Esophagus squamous epithelium (tissue), 5 donors: ENCODE measurements around the gene ARID2. TPM values are rescaled to one million over a fixed set of nuclear protein-coding genes. Genes with fewer than 3 reads are reported as not detected.

Source experiments
- DNase-seq: peaks from one replicate; lab custom pipeline; 2025; lab: John Stamatoyannopoulos, UW
- H3K27ac ChIP-seq, 4 donors: fragments of 200-600 bp; sonication (generic); one replicate each; pipeline ENCODE4 v1.5.1; 2016 to 2019; ENCODE audit warnings: mild to moderate bottlenecking in 1 of 4
- H3K27me3 ChIP-seq, 4 donors: fragments of 200-600 bp; sonication (generic); 1 replicate in 3 of 4; 2 replicates in 1 of 4; pipeline versions ENCODE4 v1.5.1 to v1.6.0; 2017 to 2021; ENCODE audit warnings: antibody characterized with exemption in 1 of 4
- H3K36me3 ChIP-seq, 3 donors: fragments of 200-600 bp; sonication (generic); one replicate each; pipeline ENCODE4 v1.5.1; 2016 to 2019
- H3K4me1 ChIP-seq, 3 donors: fragments of 200-600 bp; sonication (generic); one replicate each; pipeline ENCODE4 v1.5.1; 2017 to 2019
- H3K4me3 ChIP-seq, 4 donors: fragments of 200-600 bp; sonication (generic); 1 replicate in 3 of 4; 2 replicates in 1 of 4; pipeline ENCODE4 v1.5.1; 2016 to 2019; ENCODE audit warnings: mild to moderate bottlenecking in 2 of 4, moderate library complexity in 1 of 4
- H3K9me3 ChIP-seq, 3 donors: fragments of 200-600 bp; sonication (generic); one replicate each; pipeline ENCODE4 v1.5.1; 2016 to 2019
- POLR2A ChIP-seq, 4 donors: fragments of 450-650 bp; IDR thresholded peaks; one replicate each; pipeline ENCODE4 v1.6.1; 2017; ENCODE audit warnings: antibody characterized with exemption in 4 of 4, mild to moderate bottlenecking in 4 of 4, moderate library complexity in 3 of 4
- WGBS, 2 donors: methylation state at CpG; one replicate each; pipeline ENCODE4 v1.1.5; 2018; 5-methylcytosine and 5-hydroxymethylcytosine counted together
- intact Hi-C: fragments of 100-400 bp; cut with DNase I; formaldehyde crosslinking; loops from one replicate; pipeline ENCODE4 v1.15.0; 2022
- total RNA-seq, 4 donors: library from RNA; depleted of rRNA; stranded (reverse); fragments of >200 nt; gene quantifications; one replicate each; pipeline ENCODE4 v1.1.0, GENCODE V29; 2016
- TF ChIP-seq, protein P1 (sequence below), 6 experiments: fragments of 450-650 bp in 4 of 6; fragments of 200-600 bp in 2 of 6; sonication (generic) in 2 of 6; IDR thresholded peaks; one replicate each; pipeline ENCODE4 v1.5.1; 2016 to 2019; ENCODE audit warnings: antibody characterized with exemption in 6 of 6, mild to moderate bottlenecking in 4 of 6, moderate library complexity in 4 of 6
- donor health status: DM: yes; HTN: yes; CAD: no.

Gene ARID2
- total RNA-seq, 4 donors from 2014 or later, result 15.3 to 38.1 (median 22.1) TPM

DNA sequence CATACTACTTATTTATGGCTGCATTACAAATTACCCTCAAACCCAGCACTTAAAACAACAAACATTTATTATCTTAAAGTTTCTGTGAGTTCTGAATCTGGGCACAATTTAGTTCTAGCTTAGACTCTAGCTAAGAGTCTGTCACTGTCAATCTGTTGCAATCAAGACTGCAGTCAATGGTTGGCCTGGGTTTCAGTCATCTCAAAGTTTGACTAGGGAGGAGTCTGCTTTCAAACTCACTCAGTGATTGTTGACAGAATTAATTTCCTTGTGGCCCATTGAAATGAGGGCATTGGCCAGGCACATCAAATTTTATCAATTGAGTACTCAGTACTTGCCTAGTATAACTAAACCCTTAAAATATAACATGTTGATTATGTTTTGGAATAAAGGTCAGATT lies 51.6 kb downstream of the ARID2 start:
- Histone ChIP-seq H3K27me3 (no peaks in the 10 kb centered on the region), H3K9me3 (no peaks in the 10 kb centered on the region), H3K27ac (no peak overlapping the region), H3K4me1 (peaks cover 0 to 11% (median 0%) of the 10 kb centered on the region in 3 donors), H3K4me3 (no peak overlapping the region), H3K36me3 (no peaks in the 10 kb centered on the region)
- no peak for DNase-seq
- intact Hi-C loops, result no loop called here
- no peak for TF ChIP-seq POLR2A (IDR thresholded peaks at IDR 0.05)
- TF ChIP-seq, protein P1, sequence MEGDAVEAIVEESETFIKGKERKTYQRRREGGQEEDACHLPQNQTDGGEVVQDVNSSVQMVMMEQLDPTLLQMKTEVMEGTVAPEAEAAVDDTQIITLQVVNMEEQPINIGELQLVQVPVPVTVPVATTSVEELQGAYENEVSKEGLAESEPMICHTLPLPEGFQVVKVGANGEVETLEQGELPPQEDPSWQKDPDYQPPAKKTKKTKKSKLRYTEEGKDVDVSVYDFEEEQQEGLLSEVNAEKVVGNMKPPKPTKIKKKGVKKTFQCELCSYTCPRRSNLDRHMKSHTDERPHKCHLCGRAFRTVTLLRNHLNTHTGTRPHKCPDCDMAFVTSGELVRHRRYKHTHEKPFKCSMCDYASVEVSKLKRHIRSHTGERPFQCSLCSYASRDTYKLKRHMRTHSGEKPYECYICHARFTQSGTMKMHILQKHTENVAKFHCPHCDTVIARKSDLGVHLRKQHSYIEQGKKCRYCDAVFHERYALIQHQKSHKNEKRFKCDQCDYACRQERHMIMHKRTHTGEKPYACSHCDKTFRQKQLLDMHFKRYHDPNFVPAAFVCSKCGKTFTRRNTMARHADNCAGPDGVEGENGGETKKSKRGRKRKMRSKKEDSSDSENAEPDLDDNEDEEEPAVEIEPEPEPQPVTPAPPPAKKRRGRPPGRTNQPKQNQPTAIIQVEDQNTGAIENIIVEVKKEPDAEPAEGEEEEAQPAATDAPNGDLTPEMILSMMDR (IDR thresholded peaks at IDR 0.05), result no peak

DNA sequence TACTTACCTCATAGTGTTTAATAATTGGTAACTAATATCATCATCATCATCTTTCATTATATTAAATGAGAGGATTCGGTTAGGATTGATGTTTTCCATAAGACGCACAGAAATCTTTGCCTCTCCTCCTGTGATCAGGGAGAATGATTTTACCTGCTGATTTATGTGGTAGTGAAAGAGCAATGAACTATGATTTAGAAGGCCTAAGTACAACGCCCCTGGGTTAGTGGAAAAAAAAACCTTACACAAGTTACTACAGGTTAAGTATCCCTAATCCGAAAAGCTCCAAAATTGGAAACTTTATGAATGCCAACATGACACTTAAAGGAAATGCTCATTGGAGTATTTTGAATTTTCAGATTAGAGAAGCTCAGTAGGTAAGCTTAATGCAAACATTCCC lies 55.8 kb downstream of the ARID2 start:
- no peak overlapping the region for H3K27ac ChIP-seq

DNA sequence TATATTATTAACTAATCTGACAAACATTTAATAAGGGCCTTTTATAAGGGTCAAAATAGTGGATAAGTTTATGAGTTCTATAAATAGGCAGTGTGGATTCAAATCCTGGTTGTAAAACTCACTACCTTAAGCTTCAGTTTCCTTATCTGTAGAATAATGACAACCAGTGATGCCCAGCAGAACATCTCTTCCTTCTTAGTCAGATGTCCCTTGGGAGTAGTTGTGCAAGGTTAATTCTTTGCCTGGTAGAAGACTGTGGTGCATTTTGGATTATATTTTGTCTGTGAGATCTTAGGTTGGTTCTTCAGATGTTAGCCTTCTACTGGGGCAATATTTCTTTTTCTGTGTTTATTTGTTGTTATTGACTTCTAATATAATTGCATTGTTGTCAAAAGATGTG lies 59.5 kb downstream of the ARID2 start:
- Histone ChIP-seq H3K27me3 (no peaks in the 10 kb centered on the region), H3K36me3 (no peaks in the 10 kb centered on the region), H3K4me1 (peaks cover 0 to 12% (median 0%) of the 10 kb centered on the region in 3 donors), H3K4me3 (no peak overlapping the region), H3K9me3 (no peaks in the 10 kb centered on the region), H3K27ac (no peak overlapping the region)
- TF ChIP-seq POLR2A (IDR thresholded peaks at IDR 0.05), result no peak
- TF ChIP-seq, protein P1 (IDR thresholded peaks at IDR 0.05), result no peak
- no peak for DNase-seq
- intact Hi-C loops, result no loop called here

More for the DNA sequence above, 55.8 kb downstream of the ARID2 start:
- WGBS, 2 donors, result 64 to 72% methylated on average over 4 of the region's 4 CpGs
- H3K36me3 ChIP-seq, result no peaks in the 10 kb centered on the region
- no peak overlapping the region for H3K4me3 ChIP-seq
- intact Hi-C loops, result no loop called here
- H3K4me1 ChIP-seq, result peaks cover 0 to 12% (median 0%) of the 10 kb centered on the region in 3 donors
- no peaks in the 10 kb centered on the region for H3K9me3 ChIP-seq
- DNase-seq, result no peak
- TF ChIP-seq, protein P1 (IDR thresholded peaks at IDR 0.05), result no peak
- TF ChIP-seq POLR2A (IDR thresholded peaks at IDR 0.05), result no peak
- H3K27me3 ChIP-seq, result no peaks in the 10 kb centered on the region

DNA sequence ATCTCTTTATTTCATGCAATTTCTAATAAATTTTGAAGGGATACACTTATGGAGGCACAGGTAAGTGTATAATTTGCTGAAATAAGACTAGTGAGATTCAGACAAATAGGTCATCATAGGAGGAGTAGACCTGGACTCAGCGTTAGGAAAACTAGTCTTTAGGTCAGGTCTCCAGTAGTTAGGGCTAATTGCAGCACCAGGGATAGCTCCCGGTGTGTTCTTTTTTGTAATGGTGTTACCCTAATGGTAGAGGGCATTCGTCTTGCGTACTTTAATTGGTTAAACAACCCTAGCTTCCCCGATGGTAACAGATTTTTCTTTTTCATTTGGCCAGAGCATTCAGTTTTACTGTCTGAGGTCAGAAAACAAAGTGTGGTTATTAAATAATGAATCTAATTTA lies 64.9 kb downstream of the ARID2 start:
- TF ChIP-seq, protein P1 (IDR thresholded peaks at IDR 0.05), result no peak
- TF ChIP-seq POLR2A (IDR thresholded peaks at IDR 0.05), result no peak
- Histone ChIP-seq H3K4me3 (no peak overlapping the region), H3K9me3 (no peaks in the 10 kb centered on the region), H3K27me3 (no peaks in the 10 kb centered on the region), H3K36me3 (peaks cover 0 to 5% (median 0%) of the 10 kb centered on the region in 3 donors), H3K27ac (no peak overlapping the region), H3K4me1 (no peaks in the 10 kb centered on the region)
- intact Hi-C loops, result no loop called here
- WGBS, 2 donors, result 89 to 99% methylated on average over 5 of the region's 5 CpGs
- no peak for DNase-seq

DNA sequence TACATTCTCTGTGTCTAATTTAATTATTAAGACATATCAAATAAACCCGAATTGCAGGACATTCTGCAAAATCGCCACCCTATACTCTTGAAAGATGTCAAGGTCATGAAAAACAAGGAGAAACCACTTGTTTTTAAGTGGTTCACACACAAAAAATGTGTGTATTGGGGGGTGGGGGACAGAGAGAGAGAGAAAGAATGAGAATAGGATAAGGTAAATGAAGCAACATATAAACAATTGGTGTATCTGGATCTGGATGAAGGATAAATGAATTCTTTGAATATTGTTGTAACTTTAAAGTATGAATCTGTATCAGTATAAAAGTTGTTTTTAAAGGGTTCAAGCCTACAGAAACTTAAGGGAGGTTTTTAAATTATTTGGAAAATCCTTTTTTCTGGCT lies 72.1 kb downstream of the ARID2 start:
- Histone ChIP-seq H3K36me3 (peaks cover 0 to 2% (median 0%) of the 10 kb centered on the region in 3 donors), H3K9me3 (no peaks in the 10 kb centered on the region), H3K4me3 (no peak overlapping the region), H3K27ac (no peak overlapping the region), H3K27me3 (no peaks in the 10 kb centered on the region), H3K4me1 (peaks cover 0 to 12% (median 0%) of the 10 kb centered on the region in 3 donors)
- WGBS, 2 donors, result 91 to 92% methylated on average over 2 of the region's 2 CpGs
- intact Hi-C loops, result no loop called here
- no peak for TF ChIP-seq POLR2A (IDR thresholded peaks at IDR 0.05)
- TF ChIP-seq, protein P1 (IDR thresholded peaks at IDR 0.05), result no peak
- DNase-seq, result no peak
